ENCODE measurements around the gene SMG1. TPM values are rescaled to one million over a fixed set of nuclear protein-coding genes. Genes with fewer than 3 reads are reported as not detected.
"Not testable (repeated sequence)": the region's sequence is repeated elsewhere in the genome, so short reads cannot be mapped to it uniquely, and the experiment has no call there.

Gene SMG1
- total RNA-seq, 5 donors from 2014 or later (not counting 1 experiment from before 2014, with no cell fraction given) = 134 to 173 (median 166) TPM

GRCh38 chr16:18757960-18758660 lies 168.1 kb downstream of the SMG1 start:
- H3K9me3 Mint-ChIP-seq; H3K27me3 ChIP-seq (replicated peaks in 1 of 2; ENCODE audit: control insufficient read depth in 2 of 2, extremely low read depth in 1 of 2, insufficient read depth in 2 of 2, low read length in 1 of 2); DNase-seq; H3K27ac ChIP-seq (ENCODE audit: low read length); H3K27me3 Mint-ChIP-seq; POLR2A ChIA-PET; H3K4me3 ChIP-seq (ENCODE audit: control insufficient read depth in 1 of 2, extremely low read depth in 1 of 2, low read length in 1 of 2); H3K36me3 Mint-ChIP-seq; H3K9me3 ChIP-seq; H3K4me3 Mint-ChIP-seq; H3K36me3 ChIP-seq (ENCODE audit: control insufficient read depth in 2 of 2, extremely low read depth in 1 of 2, insufficient read depth in 1 of 2, low read length in 1 of 2): not testable (repeated sequence)
- CTCF ChIA-PET = interaction anchor here in 1 of 2 donors (0.6 kb wide), 2 partner anchors 63 to 829 kb away, joined by 3 to 4 read pairs; no protein-coding TSS in a partner anchor
- peaks cover 0 to 18% of the 10 kb centered on the region in 2 experiments for H3K4me1 ChIP-seq (ENCODE audit: control insufficient read depth in 1 of 2, extremely low read depth in 1 of 2, insufficient read depth in 2 of 2, low read length in 2 of 2)
- peak in 3 of 4 experiments; percentile 17 to 41 (median 34) for ATAC-seq (replicated peaks in 1 of 4)
- Mint-ChIP-seq H3K4me1 (peaks cover 15 to 21% (median 16%) of the 10 kb centered on the region in 3 donors), H3K27ac (peak overlapping the region; percentile 55 to 57)
- WGBS (ENCODE audit: insufficient coverage) = no CpG with 5 or more reads among the region's 10 CpGs

- H3K4me1 ChIP-seq (ENCODE audit: control insufficient read depth in 1 of 2, extremely low read depth in 1 of 2, insufficient read depth in 2 of 2, low read length in 2 of 2) = peaks cover 0 to 18% of the 10 kb centered on the region in 2 experiments
- POLR2A ChIA-PET; H3K27me3 Mint-ChIP-seq; H3K27me3 ChIP-seq (replicated peaks in 1 of 2; ENCODE audit: control insufficient read depth in 2 of 2, extremely low read depth in 1 of 2, insufficient read depth in 2 of 2, low read length in 1 of 2); H3K9me3 ChIP-seq; CTCF ChIA-PET; H3K9me3 Mint-ChIP-seq; DNase-seq; H3K4me3 ChIP-seq (ENCODE audit: control insufficient read depth in 1 of 2, extremely low read depth in 1 of 2, low read length in 1 of 2); H3K36me3 Mint-ChIP-seq; H3K36me3 ChIP-seq (ENCODE audit: control insufficient read depth in 2 of 2, extremely low read depth in 1 of 2, insufficient read depth in 1 of 2, low read length in 1 of 2); H3K27ac ChIP-seq (ENCODE audit: low read length): not testable (repeated sequence)
- peak in 2 of 4 experiments; percentile 44 to 54 for ATAC-seq (replicated peaks in 1 of 4)
- peak overlapping the region; percentile 39 to 52 (median 51) for H3K4me3 Mint-ChIP-seq
- WGBS (ENCODE audit: insufficient coverage) = 86% methylated on average over 1 of the region's 9 CpGs
- peak overlapping the region; percentile 78 to 87 for H3K27ac Mint-ChIP-seq
- H3K4me1 Mint-ChIP-seq = peaks cover 15 to 21% (median 16%) of the 10 kb centered on the region in 3 donors
Measured at GRCh38 chr16:18756639-18757038, 169.6 kb downstream of the SMG1 start.

Other genes with a start within 250 kb of the SMG1 start
- 1,000 to 10,000 TPM; 2,862 to 3,462 (median 2,982) TPM for gene RPS15A, start 136.1 kb downstream of the SMG1 start, total RNA-seq
- 100 to 1,000 TPM in 2 of 5 donors, 10 to 100 TPM in 3; 78.8 to 122 (median 89.5) TPM for gene ARL6IP1, start 124.9 kb downstream of the SMG1 start, total RNA-seq
- gene TMC7, start 57.5 kb upstream of the SMG1 start, total RNA-seq = under 1 TPM in 1 of 5 donors, not detected in 4; 0.13 TPM
- gene COQ7, start 141.2 kb upstream of the SMG1 start, total RNA-seq = 10 to 100 TPM; 11.1 to 15.4 (median 14.9) TPM
- 1 to 10 TPM in 4 of 5 donors, under 1 TPM in 1; 0.53 to 2.7 (median 1.7) TPM for gene ITPRIPL2, start 187.6 kb upstream of the SMG1 start, total RNA-seq
- 1 to 10 TPM in 1 of 5 donors, under 1 TPM in 2, not detected in 2; 0.23 to 1.4 (median 0.38) TPM for gene SYT17, start 241.8 kb upstream of the SMG1 start, total RNA-seq

All from T-cell (primary cell).